Embryonic facial prominence (tissue), 1 donor: ENCODE data around the gene CDK3.
"Not testable (repeated sequence)": the region's sequence is repeated elsewhere in the genome, so short reads cannot be mapped to it uniquely, and the experiment has no call there.

Experiments
- DNase-seq: peaks from one replicate; pipeline ENCODE4 v3.0.0-alpha.2; 2016; ENCODE audit errors: extremely low spot score

The CDK3 gene

DNA sequence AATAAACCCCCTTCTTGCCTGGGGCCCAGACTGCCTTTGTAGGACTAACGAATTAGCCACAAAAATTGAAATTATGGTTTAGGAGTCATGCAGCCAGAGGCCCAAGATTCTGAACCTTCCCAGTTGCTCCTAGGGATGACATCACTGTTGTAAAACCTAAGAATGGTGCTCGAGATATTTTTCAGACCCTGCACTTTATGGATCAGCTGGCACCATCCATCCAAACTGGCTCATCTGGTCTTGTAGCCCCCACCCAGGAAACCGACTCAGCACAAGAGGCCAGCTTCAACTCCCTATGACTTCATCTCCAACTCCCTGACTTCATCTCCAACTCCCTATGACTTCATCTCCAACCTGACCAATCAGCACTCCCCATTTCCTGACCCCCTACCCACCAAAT is 37.4 kb downstream of the CDK3 start:
- no peak for DNase-seq

DNA sequence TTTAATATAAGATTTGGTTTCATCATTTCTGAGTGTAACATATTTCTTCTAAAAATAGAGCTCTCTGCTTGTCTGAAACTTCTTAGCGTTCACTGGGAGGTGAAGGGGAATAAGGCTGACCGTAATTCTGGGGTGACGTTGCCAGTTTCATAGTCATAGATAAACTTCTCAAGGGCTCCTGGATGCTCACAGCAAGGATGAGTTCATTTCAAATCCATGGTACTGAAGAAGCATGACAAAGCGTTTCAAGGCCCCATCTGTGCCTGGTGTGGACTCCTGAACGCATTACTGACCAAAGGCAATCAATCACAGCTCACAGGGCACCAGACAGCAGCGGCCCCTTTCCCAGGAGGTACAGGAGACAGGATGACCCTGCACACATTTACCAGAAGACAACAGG is 38.5 kb downstream of the CDK3 start:
- no peak for DNase-seq

DNA sequence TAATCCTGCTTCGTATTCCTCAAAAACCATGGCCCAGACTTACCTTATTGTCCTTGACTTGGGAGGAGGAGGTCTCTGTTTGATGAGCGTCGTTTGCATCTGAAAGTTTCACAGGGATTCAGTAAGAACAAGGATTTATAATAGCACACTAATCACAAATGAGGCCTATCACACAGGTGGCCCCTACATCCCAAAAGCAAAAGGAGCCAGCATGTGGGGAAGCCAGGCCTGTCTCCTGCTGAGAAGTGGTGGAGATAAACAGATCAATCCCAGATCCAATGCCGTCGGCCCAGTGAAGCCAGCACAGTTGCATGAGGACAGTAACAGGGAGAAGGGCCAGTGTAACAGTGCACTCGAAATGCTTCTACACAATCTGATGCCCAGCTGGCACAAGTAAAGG is 39.7 kb downstream of the CDK3 start:
- no peak for DNase-seq

DNA sequence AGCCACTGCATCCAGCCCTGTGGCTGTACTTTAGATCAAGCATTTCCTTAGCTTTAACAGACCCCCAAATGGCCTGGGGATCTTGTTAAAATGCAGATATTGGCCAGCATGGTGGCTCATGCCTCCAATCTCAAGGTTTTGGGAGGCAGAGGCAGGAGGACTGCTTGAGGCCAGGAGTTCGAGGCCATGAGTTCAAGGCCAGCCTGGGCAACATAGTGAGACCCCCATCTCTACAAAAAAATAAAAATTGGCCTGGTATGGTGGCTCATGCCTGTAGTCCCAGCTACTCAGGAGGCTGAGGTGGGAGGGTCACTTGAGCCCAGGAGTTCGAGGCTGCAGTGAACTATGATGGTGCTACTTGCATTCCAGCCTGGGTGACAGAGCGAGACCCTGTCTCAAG is 42.2 kb downstream of the CDK3 start:
- DNase-seq, result not testable (repeated sequence)

DNA sequence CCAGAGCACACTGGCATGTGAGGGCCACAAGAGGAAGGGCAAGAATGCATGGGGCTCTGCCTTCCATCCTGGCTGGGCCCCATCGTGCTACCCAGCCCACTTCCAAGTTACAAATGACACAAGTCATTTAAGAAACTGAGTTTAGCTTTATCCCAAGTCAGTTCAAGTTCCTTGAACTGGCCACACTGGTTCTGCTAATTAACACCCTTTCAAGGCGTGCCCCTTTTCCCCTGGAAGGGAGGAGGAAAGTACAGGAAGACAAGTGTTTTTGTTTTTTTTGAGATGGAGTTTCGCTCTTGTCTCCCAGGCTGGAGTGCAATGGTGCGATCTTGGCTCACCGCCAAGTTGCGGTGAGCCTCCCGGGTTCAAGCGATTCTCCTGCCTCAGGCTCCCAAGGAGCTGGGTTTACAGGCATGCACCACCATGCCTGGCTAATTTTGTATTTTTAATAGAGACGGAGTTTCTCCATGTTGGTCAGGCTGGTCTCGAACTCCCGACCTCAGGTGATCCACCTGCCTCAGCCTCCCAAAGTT is 43.9 kb downstream of the CDK3 start:
- not testable (repeated sequence) for DNase-seq

DNA sequence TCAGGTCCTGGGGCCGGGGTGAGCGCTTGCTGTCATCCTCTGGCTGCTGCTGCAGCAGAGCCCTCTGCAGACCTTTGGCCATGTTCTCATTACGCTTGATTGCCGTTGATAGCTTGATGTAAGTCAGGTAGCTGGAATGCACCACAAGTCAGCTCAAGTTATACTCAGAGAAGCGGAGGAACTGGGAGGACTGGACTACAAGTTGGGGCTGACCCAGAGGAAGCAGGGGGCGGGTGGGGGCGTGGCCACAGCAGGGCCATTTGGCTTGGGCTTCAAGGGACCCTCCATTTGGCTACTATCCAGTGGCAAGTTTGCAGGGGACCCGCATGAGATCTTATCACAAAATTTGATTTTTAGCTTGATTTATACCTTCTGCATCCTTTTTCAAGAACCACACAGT is 45.4 kb downstream of the CDK3 start:
- DNase-seq, result no peak

DNA sequence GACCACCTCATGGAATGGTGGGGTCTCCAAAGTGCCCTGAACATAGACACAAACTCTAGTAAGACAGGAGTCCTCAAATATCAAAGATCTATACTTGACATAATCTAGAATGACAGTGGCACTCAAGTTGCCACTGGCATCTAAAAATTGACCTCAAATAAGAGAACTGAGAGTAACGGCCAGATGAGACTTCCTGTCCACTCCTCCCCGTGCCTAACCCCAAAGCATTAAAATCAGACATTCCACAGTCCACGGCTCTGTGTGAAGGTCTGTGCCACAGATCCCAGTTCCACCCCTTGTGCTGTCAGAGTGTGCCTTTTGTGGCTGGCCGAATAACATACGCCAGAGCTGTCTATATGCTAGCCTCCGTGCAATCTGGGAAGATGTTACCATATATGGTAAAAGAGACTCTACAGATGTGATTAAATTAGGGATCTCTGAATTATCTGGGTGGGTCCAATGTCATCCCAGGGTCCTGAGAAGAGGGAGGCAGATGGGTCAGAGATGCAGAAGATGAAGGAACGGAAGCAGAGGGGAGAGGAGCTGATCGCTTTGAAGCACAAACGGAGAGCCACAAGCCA is 47.5 kb downstream of the CDK3 start:
- no peak for DNase-seq

DNA sequence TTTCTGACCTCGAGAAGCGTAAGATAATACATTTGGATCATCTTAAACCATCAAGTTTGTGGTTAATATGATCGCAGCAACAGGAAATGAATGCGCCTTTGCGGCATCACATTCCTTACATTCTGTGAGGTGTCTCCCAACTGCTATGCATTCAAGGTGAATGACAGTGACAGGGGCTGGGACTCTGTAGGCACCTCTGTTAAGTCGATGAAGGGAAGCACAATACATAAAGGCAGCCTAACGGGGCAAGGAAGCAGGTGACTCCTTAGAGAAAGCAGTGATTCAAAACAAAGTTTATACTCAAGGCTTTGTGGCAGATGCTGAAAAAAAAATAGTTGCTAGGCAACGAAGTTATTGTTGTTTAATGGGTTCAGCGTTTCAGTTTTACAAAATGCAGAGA is 48.1 kb downstream of the CDK3 start:
- no peak for DNase-seq

DNA sequence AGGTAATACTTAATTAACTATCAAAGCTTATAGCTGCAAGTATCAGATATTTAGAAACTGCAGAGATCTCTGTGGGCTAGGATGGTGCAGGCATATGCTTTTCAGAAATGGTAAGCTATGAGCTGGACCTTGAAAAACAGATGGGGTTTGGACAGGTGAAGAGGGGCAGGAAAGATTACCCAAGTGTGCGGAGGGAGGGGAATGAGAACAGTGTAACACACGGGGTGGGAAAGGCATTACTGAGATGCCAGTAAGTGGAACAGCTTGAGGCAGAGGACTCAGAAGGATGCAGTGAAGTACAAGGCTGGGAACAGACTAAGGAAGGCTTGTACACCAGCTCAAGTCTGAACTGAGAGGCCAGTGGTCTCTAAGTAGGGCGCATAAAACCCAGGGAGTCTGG is 48.6 kb downstream of the CDK3 start:
- no peak for DNase-seq

DNA sequence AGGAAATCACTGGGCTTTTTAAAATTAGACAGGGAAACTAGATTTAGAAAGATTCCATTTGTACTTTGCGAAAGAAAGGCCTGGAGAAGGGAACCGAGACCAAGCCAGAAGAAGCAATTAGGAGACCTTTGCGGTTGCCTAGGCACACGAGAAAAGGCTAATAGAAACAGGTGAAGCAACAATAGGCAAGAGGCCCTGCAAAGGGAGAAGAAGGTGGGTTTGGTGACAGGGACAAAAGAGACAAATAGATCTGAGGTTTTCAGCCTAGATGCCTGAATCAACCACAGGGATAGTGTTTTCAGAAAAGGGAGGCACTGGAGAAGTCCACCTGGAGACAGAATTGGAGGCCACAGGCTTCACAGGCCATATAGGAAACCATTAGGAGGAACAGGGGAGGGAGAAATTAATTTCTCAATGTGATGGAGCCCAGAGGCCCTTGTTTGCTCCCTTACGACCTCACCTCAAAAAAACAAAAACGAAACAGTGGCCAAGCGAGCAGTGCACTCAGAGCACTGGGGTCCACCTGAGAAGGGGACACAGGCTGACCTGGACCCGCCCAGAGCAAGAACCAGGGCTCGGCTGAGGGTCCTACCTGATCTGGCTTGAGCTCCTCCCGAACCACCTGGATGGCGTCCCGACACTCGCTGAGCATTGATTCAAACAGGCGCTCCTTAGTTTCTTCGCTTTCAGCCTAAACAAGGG is 49.3 kb downstream of the CDK3 start:
- DNase-seq, result no peak

DNA sequence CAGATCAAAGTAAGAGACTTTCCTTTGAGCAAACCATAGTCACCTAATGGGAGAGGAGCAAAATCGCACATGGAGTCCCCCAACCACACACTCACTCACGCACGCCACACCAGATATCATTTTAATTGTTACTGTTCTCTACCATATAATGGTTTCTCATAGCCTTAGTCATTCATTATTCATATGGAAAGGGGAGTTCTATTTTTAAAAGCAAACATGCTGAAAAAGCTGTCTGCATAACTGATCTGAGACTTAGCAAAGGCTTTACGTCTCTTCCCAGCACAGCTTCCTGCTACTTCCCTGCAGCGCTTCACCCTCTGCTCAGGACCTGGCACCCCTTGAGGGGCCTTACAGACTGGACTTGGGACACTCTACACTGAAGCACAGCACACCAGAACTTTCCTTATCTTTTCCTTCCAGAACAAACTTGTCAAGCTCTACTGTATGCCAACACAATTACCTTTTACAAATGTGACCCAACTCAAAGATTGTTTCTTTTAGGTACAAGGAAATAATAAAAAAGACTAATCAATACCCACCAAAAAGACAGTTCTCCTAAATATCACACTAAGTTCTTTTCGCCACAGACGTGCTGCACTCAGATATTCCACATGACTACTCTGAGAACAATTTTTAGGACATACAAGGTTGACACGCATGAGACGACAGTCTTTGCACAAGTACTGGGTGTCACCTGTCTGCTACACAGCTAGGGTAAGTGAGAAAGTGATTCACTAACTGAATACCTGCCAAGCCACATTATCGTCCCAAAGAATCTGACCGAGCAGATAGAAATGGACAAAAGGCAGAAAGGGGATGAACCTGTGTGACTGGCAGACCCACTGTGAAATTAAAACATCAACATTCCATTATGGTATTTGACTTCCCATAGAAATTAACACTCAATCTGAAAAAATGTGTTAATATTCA is 50.1 kb downstream of the CDK3 start:
- no peak for DNase-seq

DNA sequence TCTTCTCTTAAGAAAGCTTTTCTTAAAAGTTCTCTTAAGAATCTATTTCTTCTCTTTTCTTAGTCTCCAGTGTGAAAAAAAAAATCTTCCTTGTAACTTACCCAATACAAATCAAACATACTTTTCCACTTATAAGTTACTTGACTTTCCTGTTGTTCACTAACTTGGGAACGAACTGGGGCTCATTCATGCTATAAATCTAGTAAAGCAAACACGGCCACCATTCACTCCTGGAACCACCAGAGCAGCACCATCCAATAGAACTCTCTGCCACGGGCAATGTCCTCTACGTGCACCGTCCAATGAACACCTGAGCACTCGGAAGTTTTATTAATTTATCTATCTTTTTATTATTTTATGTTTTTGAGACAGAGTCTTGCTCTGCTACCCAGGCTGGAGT is 50.9 kb downstream of the CDK3 start:
- no peak for DNase-seq

DNA sequence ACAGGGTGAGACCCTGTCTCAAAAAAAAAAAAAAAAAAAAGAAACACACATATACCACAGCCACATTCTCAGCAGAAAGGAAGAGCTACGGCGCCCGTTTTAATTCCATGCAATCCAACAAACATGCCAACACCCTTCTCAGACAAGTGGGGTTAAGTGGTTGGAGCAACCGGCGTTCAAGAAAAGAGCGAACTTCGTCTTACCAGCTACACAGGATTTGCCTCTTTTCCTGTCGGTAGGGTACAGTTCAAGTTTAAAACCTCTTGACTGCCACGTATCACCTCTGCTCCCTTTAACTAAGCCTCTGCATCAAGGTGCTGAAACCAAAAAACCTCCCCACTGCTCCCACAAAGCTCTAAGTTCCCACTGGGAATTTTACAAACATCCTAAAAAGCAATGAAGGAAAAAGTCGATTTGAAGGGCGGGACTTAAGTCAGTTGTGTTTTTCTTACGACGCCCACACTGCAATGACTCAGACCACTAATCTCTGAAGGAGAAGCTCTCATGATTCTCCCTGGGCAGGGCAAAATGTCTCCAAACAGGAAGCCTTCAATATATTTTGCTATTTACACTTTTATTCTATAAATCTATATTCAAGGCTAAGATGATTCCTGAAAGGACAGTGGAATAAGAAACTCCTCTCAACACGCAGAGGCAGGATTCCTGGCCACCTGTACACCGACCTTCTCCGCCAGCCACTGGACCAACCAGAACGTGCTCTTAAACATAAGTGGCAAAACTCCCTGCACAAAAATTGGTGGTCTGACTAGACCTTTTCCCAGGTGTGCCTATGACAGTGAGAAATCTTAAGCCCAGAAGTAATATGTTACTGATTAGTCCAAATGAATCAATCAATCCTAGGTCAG is 52.8 kb downstream of the CDK3 start:
- DNase-seq, result no peak

DNA sequence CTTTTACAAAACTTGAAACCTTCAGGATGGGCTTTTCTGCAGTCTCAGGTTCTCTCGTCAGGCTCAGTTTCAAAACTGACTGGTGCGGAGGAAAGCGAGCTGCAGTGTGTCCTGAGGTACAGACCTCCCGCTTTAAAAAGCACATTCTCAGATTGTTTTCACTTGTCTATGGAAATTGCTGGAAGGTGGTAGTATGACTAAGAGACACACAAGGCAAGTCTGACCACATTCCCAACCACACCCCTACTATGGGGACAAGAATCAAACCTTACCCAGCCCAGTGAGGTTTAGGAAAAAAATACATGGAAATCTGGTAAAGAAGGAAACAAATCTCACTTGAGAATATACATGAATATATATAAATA is 53.4 kb downstream of the CDK3 start:
- DNase-seq, result no peak
